GM21786 (cell line): ENCODE data around the gene KDM3A.
"Not testable (repeated sequence)": the region's sequence is repeated elsewhere in the genome, so short reads cannot be mapped to it uniquely, and the experiment has no call there.

Source experiments
- ATAC-seq: cut with Tn5 transposase; IDR thresholded peaks from one replicate; pipeline ENCODE4 v1.9.1; 2021; ENCODE audit not compliant: unreplicated experiment

KDM3A gene

DNA sequence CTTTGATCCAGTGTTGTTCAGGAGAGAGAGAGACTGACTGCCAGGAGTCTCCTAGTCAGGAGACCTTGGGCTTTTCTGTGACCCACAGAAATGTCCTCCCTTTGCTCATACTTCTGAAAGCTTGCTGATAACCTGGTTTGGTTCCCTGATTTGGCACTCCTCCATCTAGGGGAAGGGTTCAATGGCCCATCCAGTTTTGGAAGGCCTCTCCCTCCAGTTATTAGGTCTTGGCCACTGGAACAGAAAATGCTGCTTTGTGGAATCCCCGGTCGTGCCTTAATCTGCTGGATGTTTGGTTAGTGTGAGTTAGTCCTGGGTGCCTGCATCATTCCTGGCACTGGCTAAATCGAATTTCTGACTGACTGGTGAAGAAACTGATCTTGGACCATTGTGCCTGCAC lies 35.7 kb downstream of the KDM3A start:
- no peak for ATAC-seq

GRCh38 chr2:86477349-86477748 lies 36.2 kb downstream of the KDM3A start:
- no peak for ATAC-seq

GRCh38 chr2:86480105-86480504 lies 38.9 kb downstream of the KDM3A start:
- ATAC-seq, result no peak

- no peak for ATAC-seq
Observed at GRCh38 chr2:86482034-86482433, 40.9 kb downstream of the KDM3A start.

DNA sequence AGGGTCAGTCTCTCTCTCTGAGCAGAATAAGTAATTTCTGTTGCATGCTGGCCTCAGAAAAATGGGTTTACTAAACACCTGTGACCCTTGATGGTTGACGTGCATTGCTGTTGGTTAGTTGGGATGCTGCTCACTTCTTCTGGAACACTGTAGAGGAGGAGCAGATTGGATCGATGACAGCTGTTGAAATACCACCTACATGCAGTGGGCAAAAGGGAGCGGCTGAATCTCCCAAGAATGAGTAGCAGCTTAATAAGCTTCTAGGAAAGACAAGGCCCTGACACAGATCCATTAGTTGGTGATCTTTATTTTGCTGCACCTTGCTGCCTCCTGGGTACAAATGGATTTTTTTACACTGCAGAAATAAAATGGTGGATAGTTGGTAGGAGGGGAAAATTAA lies 43.2 kb downstream of the KDM3A start:
- ATAC-seq, result no peak

DNA sequence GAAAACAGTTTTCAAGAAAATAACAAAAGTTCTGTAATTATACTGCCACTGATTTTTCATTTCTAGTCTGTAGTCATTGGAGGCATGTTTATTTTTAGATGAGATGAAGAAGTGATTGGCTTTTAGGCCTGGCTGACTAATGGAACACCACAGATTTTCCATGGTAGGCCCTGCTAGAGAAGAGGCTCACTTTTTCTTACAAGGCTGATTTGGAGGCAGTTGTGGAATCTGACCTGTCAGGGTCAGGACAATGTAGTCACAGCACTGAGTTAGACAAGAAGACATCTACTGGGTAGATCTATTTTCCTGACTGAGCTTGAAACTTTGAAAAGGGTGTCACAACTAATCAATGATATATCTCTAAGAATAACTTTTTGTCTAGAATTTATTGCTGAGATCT lies 43.9 kb downstream of the KDM3A start:
- no peak for ATAC-seq

- no peak for ATAC-seq
Observed at GRCh38 chr2:86485802-86486201, 44.6 kb downstream of the KDM3A start.

GRCh38 chr2:86487062-86487461 lies 45.9 kb downstream of the KDM3A start:
- no peak for ATAC-seq

DNA sequence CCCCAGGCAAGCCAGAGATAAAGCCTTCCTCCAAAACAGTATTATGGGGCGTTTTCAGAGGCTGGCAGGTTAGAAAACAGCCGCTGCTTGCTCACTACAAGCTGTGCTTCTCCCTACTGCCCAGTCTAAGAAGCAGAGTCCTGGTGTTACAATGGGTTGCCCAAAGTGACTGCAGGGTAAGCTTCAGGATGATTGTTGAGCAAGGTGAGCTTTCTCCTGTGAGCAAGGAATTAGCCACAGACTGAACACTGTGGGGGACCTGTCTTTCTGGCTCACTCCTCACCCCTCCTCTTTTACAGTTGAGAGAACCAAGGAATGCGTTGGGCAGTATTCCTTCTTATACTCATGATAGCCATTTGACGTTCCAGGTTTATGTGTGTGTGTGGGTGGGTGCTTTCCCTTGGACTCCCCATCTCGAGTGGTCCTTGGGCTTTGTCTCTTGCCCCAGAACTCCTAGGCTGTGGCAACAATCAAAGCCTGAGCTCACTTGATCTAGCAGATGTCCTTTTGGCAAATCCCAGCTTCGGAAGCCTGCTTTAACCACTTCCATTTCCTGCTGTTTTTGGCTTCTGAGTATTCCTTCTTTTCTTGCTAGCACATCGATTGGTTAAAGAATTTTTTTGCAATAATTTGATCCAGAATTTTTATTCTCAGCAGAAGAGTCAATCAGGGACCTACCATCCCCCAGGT lies 47.5 kb downstream of the KDM3A start:
- no peak for ATAC-seq

GRCh38 chr2:86489542-86489941 lies 48.4 kb downstream of the KDM3A start:
- no peak for ATAC-seq

DNA sequence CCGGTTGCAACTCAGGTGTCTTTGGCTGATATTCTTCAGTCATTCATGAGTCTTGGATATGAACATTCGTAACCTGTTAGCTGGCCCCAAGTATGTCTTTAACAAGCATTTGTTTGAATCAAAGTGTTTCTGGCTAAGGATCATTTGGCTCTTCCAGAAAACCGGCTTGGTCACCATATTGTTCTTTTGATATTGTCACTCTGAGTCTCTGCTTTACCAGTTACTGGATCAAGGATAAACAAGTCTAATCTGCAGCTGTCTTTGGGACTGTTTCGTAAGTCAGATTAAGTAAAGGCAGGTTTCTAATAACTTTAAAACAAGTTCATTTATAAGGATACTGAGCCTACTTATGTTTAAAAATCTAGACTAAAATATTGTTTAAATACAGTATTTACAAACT lies 49.1 kb downstream of the KDM3A start:
- no peak for ATAC-seq

DNA sequence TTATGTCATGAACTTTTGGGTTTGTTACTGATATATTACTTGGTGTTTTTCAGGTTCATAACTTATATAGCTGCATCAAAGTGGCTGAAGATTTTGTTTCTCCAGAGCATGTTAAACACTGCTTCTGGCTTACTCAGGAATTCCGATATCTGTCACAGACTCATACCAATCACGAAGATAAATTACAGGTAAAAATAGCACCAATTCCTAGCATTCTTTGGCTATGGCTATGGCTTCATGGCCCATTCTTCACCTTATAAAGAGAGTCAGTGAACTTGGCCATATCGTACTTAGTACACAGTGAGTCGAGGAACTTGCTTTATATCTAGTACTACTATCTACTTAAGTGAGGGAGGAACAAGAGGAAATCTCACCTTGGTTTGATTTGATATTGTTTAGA lies 49.9 kb downstream of the KDM3A start:
- ATAC-seq, result no peak

DNA sequence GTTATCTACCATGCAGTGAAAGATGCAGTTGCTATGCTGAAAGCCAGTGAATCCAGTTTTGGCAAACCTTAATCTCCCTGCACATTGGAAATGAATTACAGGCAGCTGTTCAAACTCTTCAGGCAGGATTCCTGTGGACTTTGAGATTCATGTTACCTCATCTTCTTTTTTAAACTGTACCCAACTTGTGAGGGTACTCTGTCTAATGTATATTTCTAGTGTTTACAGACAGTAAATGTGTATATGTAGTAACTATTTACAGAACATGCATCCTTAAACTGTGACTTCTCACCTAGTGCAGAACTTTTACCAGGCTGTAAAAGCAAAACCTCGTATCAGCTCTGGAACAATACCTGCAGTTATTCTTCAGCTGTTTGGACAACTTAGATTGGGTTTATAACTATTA lies 50.9 kb downstream of the KDM3A start:
- no peak for ATAC-seq

DNA sequence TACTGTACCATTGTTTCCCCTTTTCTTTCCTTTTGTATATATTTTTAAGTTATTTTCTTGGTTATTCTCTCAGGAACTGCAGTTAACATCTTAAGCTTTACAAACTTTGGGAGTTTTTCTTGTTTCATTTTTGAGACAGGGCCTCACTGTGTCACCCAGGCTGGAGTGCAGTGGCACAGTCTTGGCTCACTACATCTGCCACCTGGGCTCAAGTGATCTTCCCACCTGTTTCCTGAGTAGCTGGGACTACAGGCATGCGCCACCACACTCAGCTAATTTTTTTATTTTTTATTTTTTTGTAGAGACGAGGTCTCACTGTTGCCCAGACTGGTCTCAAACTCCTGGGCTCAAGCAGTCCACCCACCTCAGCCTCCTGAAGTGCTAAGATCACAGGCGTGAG lies 55.2 kb downstream of the KDM3A start:
- not testable (repeated sequence) for ATAC-seq

GRCh38 chr2:86498468-86499260 lies 57.5 kb downstream of the KDM3A start:
- ATAC-seq, result no peak

DNA sequence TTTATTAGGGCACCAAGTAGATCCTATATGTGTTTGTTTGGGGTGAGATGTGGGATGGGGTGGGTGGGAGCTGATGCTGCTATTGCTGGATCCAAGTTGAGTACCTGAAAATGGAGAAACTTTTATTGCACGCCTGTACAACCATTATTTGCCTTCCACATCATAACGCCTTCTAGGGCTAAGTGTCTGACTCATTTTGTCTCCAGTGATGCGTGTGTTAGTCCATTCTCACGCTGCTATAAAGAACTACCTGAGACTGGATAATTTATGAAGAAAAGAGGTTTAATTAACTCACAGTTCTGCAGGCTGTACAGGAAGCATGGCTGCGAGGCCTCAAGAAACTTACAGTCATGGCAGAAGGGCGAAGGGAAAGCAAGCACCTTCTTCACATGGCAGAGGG lies 58.2 kb downstream of the KDM3A start:
- no peak for ATAC-seq

DNA sequence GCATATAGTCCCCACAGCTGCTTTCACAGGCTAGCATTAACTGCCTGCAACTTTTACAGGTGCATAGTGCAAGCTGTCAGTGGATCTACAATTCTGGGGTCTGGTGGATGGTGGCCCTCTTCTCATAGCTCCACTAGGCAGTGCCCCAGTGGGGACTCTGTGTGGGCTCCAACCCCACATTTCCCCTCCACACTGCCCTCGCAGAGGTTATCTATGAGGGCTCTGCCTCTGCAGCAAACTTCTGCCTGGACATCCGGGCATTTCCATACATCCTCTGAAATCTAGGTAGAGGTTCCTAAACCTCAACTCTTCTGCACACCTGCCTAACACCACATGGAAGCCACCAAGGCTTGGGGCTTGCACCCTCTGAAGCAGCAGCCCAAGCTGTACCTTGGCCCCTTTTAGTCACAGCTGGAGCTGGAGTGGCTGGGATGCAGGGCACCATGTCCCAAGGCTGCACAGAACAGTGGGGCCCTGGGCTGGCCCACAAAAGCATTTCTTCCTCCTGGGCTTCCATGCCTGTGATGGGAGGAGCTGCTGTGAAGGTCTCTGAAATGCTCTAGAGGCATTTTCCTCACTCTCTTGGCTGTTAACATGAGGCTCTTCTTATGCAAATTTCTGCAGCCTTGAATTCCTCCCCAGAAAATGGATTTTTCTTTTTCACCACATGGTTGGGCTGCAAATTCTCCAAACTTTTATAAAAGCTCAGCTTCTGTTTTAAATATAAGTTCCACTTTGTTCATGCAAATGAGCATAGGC lies 59.3 kb downstream of the KDM3A start:
- no peak for ATAC-seq

DNA sequence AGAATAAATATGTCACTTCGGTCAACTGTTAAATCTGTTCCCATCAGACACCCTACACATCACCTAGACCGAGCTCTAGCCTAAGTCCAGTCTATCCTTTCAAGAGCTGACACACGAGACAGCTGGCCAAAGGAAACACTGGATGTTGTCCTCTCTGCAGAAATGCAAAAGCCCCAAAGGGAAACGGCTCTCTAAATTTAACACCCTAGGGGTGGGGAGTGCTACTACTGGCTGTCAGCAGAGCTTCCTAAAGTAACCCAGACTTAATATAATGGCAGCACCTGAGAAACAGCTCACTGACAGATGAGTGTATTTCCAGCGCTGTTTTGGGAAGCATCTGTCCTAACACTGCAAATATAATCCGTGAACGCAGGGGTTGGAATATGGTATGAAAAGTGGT lies 66.4 kb downstream of the KDM3A start:
- ATAC-seq, result no peak

- no peak for ATAC-seq
Observed at GRCh38 chr2:86510436-86510933, 69.3 kb downstream of the KDM3A start.

DNA sequence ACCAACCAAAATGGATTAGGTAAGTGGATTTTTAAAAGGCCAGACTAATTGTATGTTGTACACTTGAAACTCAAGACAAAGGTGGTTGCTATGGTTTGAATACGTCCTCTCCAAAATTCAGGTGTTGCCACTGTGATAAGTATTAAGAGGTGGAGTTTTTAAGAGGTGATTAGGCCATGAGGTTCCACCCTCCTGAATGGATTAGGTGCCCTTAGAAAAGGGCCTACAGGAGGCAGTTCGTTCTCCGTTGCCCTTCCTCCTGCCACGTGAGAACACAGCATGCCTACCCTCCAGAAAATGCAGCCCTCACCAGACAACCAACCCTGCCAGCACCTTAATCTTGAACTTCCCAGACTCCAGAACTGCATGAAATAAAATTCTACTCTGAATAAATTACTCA lies 70.9 kb downstream of the KDM3A start:
- ATAC-seq, result no peak

- no peak for ATAC-seq
Observed at GRCh38 chr2:86512892-86513291, 71.7 kb downstream of the KDM3A start.
